ENCODE data around the gene LUZP2.

LUZP2 gene

DNA sequence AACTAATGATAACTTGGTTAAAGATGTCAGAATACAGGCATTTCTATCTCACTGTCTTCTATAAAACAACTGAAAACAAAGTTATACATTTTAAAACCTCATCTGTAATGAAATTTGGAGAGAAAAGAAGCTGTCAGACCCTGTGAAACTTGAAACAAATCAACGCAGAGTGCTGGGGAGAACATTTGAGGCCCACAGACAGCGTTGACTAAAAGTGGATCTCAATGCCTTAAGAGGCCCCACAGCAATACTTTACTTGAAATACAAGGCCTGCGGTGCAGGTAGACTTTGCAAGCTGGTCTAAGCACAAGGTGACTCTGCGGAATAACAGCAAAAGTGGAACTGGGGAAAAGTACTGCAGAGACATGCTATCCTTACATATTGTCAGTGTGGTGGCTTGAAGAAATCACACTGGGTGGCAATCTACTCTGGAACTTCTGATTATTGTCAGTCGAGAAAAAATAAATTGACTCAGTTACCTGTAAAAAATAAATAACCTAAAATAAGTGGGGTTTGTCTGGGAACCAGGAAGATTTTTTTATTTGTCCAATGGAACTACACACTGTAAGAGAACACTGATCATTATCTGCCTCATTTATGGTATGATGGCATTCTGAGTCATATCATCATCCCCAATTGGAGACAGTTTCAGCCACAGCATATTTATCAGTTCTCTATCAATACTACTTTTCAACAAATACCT is 138.9 kb downstream of the LUZP2 start:
- no peak for DNase-seq (ENCODE audit: low read depth in 3 of 3)

DNA sequence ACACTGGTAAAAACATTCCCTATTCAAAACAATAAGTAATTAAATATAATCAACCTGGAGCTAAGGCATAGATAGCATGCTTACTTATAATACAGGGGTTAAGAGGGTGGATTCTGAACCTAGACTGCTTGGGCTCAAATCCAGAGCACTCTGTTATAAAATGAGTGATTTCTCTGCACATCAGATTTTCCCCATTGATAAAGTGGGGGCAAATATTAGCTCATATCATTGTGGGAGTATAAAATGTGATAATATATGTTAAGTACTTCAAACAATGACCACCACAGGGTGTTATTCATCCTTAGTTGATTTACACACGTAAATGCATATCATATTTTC is 139.4 kb downstream of the LUZP2 start:
- no peak for DNase-seq (ENCODE audit: low read depth in 3 of 3)

DNA sequence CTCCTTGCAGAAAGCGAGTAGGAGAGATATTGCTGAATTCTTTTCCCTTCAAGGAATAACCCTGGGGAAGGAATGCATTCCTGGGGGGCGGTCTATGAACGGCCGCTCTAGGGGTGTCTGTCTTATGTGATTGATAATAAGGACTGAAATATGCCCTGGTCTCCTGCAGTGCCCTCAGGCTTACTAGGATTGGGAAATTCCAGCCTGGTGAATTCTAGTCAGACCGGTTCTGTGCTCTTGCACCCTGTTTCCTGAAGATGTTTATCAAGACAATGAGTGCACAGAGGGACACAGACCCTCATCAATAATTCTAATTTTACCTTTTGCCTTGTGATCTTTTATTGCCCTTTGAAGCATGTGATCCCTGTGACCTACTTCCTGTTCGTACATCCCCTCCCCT is 140.7 kb downstream of the LUZP2 start:
- DNase-seq (ENCODE audit: low read depth in 3 of 3), result no peak

GRCh38 chr11:24642648-24643047 is 145.8 kb downstream of the LUZP2 start:
- no peak for DNase-seq (ENCODE audit: low read depth in 3 of 3)

GRCh38 chr11:24645563-24645962 is 148.7 kb downstream of the LUZP2 start:
- DNase-seq (ENCODE audit: low read depth in 3 of 3), result no peak

GRCh38 chr11:24651873-24652272 is 155.0 kb downstream of the LUZP2 start:
- no peak for DNase-seq (ENCODE audit: low read depth in 3 of 3)

GRCh38 chr11:24653901-24654300 is 157.0 kb downstream of the LUZP2 start:
- DNase-seq (ENCODE audit: low read depth in 3 of 3), result no peak

DNA sequence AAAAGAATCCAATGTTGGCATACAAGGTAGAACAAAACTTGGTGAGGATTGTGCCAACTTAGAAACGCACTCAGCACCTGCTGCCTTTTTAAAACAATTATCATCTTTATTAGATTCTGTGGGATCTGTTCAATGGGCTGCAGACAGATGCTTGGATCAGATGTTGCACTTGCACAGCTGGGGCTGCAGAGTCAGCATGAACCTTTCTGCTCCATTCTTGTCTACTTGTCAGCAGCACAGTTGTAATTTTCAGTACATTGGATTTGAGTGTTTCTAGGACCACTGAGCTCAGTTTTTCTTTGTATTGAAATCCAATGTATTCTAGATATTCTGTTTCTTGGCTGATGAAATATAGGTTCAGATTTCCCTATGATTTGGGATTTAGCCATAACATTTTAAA is 164.5 kb downstream of the LUZP2 start:
- no peak for DNase-seq (ENCODE audit: low read depth in 3 of 3)

- DNase-seq (ENCODE audit: low read depth in 3 of 3), result no peak
Measured at GRCh38 chr11:24664399-24664798, 167.5 kb downstream of the LUZP2 start.

- DNase-seq (ENCODE audit: low read depth in 3 of 3), result no peak
Measured at GRCh38 chr11:24667353-24667968, 170.6 kb downstream of the LUZP2 start.

DNA sequence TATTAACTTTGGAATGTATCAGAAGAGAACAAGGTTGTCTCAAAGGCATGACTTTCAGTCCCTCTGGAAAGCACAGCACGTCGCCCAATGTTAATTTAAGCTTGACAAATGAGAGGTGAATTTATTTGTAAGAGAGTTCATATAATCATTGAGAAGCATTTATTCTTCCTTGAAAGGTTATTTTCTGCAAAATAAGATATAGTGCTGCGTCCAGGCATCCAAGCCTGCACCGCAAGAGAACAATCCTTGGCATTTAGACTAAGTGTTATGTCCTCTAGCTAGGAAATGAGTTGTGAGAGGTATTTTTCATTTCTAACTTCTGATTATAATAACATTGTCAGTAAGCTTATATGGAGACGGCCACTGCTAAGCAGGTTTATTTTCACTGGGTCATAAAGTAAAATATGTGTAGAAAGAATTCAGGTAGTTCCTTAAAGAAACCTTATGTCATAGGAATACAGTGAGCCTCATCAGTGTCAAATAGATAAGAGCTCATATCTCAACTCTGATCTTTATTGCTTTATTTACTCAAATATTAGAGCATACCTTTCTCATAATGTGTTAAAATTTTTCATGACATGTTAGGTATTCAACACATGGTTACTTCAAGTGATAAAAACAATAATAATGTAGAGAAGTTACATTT is 182.0 kb downstream of the LUZP2 start:
- no peak for DNase-seq (ENCODE audit: low read depth in 3 of 3)

DNA sequence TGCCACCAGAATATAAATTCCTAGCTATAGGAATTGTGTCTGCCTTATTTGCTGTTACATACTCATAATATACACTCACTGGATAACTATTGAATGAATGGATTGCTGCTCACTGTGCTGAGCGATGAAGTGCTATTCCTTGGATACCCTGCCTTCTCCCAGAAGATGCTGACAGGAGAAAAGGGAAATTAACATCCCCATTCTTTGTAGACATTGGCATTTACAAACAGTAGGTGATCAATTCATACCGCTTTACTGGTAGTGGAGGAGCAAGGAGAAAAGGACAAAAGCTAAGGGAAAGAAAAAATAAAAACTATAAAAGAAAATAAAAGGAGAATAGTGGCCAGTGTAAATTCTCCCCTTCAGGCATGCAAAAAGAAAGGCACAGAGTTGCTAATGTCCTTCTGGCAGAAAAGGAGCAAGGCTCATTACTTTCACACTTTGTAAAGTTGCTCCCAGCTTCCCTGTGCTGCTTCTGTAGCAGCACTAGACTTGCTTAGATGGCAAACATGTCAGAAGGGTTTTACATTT is 183.0 kb downstream of the LUZP2 start:
- DNase-seq (ENCODE audit: low read depth in 3 of 3), result no peak

DNA sequence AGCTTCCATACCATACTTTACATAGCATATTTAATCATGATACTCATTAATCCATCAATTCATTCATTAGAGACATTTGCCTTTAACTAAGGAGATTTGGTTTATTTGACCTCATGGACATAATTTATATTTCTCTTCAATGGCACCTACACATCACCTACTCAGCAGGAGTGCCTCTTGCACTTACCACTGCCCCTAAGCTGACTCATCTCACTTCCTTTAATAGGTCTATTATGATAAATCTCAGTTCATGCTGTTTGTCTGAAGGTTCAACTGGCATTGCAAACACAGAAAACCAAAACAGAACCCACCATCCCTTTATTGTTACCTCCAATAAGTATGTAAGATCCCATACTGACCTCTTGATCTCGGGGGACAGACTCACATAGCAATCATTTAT is 186.7 kb downstream of the LUZP2 start:
- DNase-seq (ENCODE audit: low read depth in 3 of 3), result no peak

GRCh38 chr11:24685821-24686220 is 189.0 kb downstream of the LUZP2 start:
- no peak for DNase-seq (ENCODE audit: low read depth in 3 of 3)

DNA sequence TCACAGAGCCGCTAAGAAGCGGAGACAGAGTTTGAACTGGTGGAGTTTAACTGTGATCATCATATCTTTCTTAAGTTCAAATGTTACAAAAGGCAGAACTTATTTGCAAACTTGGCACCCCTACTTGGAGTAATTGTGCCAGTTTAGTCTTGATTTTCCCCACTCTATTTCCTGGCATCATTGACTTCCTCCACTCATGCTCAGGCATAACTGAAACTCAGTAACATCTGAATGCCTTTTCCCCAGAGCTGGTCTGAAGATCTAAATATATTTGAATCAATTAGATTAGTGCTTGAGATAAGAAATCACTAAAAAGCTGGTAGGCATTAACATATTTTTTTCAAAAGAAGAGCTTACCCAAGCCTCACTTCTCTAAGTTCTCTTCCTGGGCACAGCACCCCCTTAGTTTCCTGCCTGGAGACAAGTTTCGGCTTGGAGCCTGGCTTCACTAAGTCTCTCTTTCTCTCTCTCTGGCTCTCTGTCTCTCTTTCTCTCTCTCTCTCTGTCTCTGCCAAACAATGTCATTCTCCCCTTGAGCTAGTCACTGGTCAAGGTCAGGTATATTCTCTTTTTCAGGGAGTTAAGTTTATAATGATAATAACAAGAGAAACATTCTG is 190.8 kb downstream of the LUZP2 start:
- no peak for DNase-seq (ENCODE audit: low read depth in 3 of 3)

DNA sequence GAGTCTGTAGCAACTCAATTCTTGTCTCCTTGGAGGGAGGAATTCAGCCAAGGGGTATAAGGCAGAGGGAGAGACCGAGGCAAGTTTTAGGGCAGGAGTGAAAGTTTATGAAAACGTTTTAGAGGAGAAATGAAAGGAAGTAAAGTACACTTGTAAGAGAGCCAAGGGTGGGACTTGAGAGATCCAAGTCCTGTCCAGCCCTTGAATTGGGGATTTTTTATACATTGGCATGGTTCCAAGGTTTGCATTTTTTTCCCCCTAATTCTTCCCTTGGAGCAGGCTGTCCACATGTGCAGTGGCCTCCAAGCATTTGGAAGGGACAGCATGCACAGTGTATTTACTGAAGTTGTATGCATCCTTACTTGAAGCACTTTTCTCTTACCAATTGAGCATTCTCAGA is 192.1 kb downstream of the LUZP2 start:
- DNase-seq (ENCODE audit: low read depth in 3 of 3), result no peak

DNA sequence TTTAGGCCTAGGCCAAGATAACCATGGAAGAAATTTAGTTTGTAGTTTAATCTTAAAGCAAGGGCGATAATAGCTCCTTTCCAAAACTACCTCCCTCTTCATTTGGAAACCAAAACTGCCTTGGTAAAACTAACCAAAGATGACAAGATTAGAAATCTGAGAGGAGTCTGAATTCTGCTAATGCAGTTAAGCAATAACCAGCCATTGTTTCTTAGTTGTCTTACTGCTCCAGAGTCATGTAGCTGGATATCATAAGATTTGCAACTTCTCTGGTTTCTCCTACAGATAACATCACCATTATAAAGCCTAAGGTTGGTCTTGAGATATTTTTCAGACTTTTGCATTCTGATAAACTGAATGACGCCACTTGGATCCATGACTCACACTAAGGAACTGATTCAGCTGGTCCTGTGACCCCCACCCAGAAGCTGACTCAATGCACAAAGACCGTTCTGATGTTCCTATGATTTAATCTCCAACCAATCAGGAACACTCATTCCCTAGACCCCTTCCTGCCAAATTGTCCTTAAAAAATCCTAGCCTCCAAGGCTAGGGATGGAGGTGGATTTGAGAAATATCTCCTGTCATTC is 200.8 kb downstream of the LUZP2 start:
- DNase-seq (ENCODE audit: low read depth in 3 of 3), result no peak

GRCh38 chr11:24704716-24705115 is 207.9 kb downstream of the LUZP2 start:
- no peak for DNase-seq (ENCODE audit: low read depth in 3 of 3)

GRCh38 chr11:24705474-24705873 is 208.6 kb downstream of the LUZP2 start:
- no peak for DNase-seq (ENCODE audit: low read depth in 3 of 3)

GRCh38 chr11:24708616-24709015 is 211.8 kb downstream of the LUZP2 start:
- no peak for DNase-seq (ENCODE audit: low read depth in 3 of 3)

GRCh38 chr11:24709928-24710565 is 213.2 kb downstream of the LUZP2 start:
- no peak for DNase-seq (ENCODE audit: low read depth in 3 of 3)

- DNase-seq (ENCODE audit: low read depth in 3 of 3), result no peak
Measured at GRCh38 chr11:24714601-24715000, 217.7 kb downstream of the LUZP2 start.
